Measurements from ENCODE around the gene DTWD2.
"Not testable (repeated sequence)": the region's sequence is repeated elsewhere in the genome, so short reads cannot be mapped to it uniquely, and the experiment has no call there.

The DTWD2 gene

DNA sequence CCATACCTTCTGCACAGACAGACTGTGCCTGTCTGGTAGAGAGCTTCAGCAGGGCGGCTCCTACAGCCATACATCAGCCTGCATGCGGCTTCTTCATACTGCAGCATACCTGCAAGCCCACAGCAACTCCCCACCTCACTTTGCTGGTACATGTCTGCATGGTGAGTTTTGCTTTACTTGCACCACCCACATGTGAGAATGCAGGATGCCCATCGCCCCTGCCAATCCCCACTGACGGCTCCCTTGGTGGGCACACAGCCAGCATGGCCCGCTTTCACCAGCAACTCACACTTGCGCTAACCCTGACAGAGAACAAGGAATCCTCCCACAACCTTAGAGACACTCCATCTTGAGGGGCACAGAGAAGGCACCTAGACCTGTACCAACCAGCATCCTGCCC lies 114.9 kb downstream of the DTWD2 start:
- no peak for DNase-seq (ENCODE audit: low read depth)

DNA sequence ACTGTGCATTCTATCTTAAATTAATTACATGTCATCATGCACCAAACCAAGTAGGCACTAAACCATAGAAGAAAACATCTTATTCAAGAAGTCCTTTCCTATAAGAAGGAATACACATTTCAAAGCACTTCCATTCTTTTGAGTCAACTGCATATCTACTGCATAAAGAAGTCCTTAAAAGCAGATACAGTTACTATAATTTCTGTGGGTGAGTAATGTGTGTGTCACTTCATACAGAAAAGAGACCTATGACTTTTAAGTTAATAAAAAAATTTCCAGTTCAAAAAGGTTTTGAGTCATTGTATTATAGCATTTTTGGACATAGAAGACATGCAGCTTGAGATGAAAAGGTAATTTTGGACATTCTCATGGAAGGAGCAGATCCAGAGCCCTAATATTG lies 125.0 kb downstream of the DTWD2 start:
- no peak for DNase-seq (ENCODE audit: low read depth)

DNA sequence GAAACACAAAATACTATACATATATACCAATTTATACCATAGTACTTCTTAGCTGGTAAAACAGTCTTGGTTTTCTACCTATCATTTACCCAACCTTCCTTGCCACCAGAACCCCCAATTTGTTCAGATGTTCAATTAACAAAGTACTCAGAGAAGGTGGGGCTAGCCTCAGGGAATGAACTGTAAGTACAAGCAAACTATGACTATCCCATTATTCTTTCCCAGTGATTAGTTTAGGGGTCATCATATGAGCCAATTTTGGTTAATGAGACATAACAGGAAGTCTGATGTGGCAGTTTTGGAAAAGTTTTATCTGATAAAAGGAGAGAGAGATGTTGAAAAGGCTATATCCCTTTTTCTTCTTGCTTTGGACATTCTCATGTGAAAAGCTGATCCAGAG lies 125.8 kb downstream of the DTWD2 start:
- DNase-seq (ENCODE audit: low read depth) = no peak

DNA sequence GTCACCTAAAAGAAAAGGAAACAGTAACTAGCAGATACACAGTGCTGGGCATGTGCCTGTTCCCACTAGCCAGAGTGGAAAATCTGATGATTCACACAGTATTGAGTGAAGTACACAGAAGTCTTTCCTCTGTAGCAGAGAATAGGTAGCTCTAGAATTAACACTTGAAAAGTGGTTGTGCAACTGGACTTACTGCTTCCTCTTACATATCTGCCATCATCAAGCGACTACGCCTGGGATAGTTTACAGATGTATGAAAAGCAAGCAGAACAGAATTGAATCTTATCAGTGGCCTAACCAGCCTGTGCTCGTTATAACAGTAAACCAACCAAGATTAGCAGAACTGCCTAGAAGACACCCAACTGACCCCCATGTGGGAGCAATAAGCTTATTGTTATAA lies 130.6 kb downstream of the DTWD2 start:
- DNase-seq (ENCODE audit: low read depth) = no peak

DNA sequence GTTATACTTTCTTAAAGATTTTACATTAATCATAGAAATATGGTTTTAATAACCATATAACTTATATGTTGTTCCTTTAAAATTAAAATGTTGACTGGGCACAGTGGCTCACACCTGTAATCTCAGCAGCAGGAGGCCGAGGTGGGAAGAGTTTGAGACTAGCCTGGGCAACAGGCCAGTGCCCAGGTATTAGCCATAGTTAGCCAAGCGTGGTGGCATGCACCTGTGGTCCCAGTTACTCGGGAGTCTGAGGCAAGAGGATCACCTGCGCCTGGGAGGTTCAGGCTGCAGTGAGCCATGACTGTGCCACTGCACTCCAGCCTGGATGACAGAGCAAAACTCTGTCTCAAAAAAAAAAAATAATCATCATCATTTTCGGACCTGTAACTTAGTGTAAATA lies 133.5 kb downstream of the DTWD2 start:
- no peak for DNase-seq (ENCODE audit: low read depth)

DNA sequence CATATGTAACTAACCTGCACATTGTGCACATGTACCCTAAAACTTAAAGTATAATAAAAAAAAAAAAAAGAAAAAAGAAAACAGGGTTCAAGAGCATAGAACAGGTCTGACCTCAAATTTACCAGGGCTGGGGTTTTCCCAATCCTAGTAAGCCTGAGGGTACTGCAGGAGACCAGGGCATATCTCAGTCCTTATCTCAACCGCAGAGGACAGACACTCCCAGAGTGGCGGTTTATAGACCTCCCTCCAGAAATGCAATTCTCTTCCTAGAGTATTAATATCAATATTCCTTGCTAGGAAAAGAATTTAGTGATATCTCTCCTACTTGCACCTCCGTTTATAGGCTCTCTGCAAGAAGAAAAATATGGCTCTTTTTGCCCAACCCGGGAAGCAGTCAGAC lies 136.6 kb downstream of the DTWD2 start:
- DNase-seq (ENCODE audit: low read depth) = not testable (repeated sequence)

DNA sequence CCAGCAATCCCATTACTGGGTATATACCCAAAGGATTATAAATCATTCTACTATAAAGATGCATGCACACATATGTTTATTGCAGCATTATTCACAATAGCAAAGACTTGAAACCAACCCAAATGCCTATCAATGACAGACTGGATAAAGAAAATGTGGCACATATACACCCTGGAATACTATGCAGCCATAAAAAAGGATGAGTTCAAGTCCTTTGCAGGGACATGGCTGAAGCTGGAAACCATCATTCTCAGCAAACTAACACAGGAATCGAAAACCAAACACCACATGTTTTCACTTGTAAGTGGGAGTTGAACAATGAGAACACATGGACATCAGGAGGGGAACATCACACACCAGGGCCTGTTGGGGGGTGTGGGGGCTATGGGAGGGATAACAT lies 138.8 kb downstream of the DTWD2 start:
- DNase-seq (ENCODE audit: low read depth) = not testable (repeated sequence)

DNA sequence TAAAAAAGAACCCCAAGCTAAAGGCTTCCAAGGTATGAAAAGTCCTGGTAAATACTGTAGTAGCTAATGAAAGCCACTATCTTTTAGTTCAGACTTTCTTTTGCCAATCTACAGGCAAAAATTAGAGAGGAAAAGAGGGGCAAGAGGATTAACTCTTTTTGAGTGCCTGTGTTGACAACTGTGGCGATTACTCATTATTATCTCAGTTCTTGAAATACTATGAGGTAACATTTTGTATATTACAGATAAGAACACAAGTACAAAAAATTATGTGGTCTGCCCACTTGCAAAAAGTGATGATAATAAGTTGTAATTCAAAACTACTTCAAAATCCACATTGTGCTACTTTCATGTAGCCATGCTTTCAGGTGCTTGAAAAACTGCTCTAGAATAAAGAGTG lies 144.0 kb downstream of the DTWD2 start:
- no peak for DNase-seq (ENCODE audit: low read depth)

DNA sequence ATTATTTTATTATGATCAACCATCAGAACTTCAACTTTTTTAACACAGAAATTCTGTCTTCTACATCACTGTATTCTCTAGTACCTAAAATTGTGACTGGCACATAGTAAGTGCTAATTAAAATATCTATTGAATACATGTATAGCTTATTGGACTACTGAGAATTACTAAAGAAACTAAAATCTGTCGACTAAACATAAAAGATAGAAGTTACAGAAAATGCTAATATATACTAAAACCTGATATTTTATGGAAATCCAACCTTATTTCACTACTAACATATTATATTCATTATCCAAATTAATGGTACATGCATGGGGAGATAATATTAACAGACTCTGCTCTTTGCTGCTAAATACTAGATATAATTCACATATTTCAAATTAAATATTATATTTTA lies 153.6 kb downstream of the DTWD2 start:
- no peak for DNase-seq (ENCODE audit: low read depth)

DNA sequence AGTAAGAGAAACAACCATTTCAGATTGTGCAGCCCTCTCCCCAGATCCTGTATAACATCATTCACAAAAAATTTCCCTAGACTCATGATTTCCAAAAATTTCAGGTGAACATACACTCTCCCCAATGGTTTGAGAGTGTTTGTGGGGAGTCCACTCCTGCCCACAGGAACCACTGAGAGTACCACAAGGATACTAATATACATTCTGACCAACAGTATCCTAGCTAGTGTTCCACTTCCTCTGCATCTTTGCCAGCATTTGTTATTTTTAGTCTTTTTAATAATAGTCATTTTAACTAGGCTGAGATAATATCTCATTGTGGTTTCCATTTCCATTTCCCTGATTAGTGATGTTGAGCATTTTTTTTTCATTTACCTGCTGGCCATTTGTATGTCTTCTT lies 155.4 kb downstream of the DTWD2 start:
- no peak for DNase-seq (ENCODE audit: low read depth)

DNA sequence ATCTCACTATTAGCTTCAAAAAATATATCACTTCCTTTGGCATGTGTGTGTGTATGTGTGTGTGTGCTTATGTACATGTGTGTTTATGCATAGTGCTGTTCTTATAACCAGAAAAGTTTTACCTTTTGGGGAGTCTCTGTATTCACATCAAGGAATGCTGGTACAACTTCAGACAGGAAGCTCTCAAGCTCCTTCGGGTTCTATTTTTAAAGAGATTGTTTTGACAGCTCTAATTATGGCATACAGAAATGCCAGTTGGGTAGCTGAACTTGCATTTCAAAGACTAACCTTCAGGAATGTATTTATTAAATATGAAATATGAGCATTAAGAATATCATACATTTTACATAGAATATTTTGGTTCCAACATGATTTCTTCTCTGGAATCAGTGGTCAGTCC lies 163.1 kb downstream of the DTWD2 start:
- no peak for DNase-seq (ENCODE audit: low read depth)

DNA sequence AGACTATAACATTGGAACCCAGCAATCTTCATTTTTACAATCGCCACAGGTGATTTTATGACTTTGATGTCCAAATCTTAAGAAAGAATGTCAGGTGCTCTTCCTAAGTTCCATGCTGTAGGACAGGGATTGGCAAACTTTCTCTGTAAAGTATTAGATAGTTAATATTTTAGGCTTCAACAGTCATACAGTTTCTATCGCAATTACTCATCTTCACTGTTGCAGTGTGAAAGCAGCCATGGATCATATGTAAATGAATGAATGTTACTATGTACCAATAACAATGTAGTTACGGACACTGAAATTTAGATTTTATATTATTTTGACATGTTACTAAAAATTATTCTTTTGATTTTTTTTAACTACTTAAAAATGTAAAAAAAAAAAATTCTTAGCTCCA lies 169.7 kb downstream of the DTWD2 start:
- no peak for DNase-seq (ENCODE audit: low read depth)

DNA sequence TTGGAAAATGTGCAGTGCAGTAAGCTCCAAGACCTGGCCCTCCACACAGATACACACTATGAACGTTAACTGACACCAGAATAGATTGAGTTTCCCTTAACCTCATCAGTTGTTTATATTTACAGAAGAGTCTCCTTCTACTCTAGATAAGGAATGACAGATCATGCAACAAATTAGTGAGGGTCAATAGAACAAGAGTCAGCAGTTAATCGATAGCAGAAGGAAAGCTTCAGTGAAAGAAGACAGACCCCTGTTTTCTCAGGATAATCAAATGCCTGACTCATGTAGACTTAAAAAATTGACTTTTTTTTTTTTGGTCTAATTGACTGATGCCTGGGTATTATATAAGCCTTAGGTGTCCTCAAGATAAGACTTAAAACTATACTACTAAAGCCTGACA lies 179.9 kb downstream of the DTWD2 start:
- no peak for DNase-seq (ENCODE audit: low read depth)

DNA sequence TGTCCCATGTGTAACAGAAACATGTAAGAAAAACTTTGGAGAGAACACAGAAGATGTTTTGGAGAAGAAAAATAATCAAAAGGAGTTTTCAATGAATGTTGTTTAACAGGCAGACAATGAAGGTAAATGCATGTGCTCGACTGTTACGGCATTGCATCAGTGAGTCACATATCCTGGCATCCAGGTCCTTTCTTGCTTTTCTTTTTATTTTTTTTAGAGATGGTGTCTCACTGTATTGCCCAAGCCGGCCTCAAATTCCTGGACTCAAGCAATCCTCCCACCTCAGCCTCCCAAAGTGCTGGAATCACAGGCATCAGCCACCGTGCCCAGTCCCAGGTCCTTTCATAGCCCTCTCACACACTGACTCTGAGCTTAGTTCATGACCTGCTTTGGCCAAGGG lies 181.8 kb downstream of the DTWD2 start:
- DNase-seq (ENCODE audit: low read depth) = no peak

DNA sequence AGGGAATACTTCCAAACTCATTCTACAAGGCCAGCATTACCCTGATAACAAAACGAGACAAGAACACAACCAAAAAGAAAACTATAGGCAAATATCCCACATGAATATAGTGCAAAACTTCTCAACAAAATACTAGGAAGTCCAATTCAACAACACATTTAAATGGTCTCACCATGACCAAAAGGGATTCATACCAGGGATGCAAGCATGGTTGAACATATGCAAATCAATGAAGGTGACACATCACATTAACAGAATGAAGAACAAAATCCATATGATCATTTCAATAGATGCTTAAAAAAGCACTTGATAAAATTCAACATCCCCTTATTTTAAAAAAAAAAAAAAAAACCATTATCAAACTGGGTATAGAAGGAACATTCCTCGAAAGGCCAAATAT lies 186.0 kb downstream of the DTWD2 start:
- no peak for DNase-seq (ENCODE audit: low read depth)

DNA sequence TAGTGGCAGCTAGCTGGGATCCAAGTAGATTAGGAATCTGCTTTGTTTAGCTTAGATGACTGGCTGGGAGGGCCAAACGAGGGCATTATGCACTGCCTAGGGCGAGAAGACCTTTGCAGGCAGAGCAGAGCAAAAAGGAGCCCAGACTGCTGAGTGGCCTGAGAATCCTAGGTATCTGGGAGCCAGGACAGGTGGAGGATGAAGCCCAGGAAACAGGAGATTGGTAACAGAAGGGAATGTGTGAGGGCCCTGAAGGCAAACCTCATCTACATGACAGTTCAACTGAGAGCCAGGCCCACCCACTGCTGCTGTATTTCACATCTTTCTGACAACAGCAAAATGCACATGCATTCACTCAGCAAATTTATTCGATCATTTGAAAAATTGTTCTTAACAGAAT lies 192.3 kb downstream of the DTWD2 start:
- no peak for DNase-seq (ENCODE audit: low read depth)

DNA sequence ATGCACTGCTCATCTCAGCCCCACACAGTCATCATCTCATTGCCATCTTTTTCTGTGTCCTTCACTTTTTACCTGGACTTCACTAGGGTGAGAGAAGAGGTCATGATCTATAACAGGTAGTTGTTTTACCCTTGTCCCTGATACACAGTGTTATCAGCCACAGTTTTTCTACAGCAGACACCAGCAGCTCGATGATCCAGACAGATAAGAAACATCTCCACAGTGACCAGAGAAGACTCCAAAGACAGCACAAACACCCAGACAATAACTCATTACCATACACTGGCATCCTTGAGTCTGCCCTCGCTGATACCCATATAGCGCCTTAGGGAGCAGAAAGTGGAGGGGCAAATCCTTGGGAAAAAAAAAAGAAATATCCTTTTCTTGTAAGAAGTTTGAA lies 194.1 kb downstream of the DTWD2 start:
- DNase-seq (ENCODE audit: low read depth) = no peak

DNA sequence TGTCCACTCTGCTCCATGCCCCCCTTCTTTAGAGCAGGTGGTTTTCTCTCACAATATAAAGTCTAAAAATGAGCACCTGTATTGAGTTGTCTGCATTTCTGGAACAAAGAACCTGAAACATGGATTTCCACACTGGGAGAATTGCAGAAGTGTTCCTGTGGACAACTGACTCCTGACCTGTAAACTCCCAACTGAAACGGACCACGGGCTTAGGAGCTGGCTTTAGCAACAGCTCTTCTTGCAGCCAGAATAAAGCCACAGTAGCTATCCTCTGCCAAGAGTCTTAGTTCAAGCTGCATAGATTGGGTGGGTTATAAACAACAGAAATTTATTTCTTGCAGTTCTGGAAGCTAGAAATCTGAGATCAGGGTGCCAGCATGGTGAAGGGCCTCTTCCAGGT lies 194.7 kb downstream of the DTWD2 start:
- DNase-seq (ENCODE audit: low read depth) = no peak

DNA sequence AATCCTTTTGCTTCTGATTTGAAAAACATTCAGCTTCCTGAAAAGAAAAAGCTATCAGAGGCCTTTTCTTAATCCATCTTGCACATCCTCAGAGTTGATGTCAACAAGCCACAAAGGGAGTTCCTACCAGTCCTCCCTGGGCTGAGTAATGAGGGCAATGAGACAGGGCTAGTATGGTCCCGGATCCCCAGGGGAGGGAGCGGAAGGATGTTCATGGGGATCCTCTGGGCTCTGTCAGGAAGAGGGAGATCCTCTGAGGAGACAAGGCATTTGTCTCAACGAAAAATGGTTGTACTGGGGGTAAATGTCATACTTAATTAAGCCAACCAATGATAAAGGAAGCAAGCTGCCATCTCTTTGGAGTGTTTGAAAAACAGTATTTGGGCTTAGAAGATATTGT lies 195.3 kb downstream of the DTWD2 start:
- DNase-seq (ENCODE audit: low read depth) = no peak

DNA sequence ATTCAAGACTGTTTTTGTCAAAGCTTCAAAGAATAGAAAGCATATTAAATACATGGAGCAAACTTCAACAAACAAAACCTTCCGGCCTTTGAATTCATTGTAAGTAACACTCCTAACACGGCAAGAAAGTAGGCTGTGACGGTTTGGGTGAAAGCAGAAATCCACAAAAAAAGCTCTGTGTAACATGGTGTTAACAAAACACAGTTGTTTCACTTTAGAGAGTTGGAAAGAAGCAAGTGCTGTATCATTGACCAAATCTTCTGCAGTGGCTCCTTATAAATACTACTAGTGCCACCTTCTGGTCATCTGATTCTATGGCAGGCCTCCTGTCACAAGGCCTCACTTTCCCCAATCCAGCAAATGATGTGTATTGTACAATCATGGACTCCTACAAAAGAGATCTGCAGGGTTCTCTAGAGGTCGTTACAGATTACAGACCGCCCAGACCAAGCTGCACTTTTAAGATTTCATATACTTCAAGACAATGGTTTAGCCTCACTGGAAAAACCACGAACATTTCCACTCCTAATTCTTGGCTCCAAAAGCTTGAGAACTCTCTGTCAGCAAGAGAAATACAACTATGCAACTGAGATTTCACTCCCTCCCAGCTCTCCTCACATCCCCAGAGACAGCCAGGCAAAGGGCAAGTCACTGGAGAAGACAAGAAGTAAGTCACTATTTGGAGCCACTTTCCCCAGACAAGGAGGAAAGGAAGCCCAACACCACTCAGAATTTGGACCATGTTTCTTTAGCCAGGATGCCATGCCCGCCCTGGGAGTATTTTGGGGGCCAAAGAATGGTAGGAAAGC lies 196.2 kb downstream of the DTWD2 start:
- no peak for DNase-seq (ENCODE audit: low read depth)

DNA sequence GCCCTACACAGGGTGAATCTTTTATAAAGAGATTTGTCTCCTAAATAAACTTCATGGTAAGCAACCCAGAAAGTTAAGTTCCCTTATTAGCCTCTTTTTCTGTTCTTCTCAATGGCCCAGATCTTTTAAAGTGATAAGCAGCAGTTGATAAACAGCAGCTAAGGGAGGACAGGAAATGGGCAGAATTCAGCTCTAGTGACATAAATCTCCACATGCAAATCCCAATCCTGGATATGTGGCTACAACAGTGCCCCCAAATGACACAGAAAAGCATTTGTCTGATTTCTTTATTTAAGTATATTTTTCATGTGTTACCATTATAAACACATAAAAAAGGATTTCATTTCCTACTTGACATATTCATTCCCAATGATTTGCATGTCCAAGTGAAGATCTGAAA lies 199.0 kb downstream of the DTWD2 start:
- DNase-seq (ENCODE audit: low read depth) = no peak

DNA sequence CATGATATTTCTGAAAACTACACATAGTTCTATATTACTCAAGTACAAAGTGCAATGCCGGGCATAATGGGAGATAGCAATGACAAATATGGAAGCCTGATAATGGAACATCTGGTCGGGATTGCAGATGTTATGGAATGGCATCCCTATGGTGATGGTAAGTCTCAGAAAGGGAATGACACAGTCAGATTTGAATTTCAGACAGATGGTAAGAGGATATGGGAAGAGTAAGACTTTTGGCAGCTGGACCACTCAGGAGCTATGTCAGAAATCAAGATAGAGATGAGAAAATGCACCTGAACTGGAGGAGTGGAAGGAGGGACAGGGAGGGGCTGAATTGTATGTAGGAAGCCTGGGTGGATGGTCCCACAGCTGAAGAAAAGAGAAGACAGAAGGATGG lies 200.0 kb downstream of the DTWD2 start:
- DNase-seq (ENCODE audit: low read depth) = no peak
